ENCODE results near the gene SH3BGRL2.

SH3BGRL2 gene

DNA sequence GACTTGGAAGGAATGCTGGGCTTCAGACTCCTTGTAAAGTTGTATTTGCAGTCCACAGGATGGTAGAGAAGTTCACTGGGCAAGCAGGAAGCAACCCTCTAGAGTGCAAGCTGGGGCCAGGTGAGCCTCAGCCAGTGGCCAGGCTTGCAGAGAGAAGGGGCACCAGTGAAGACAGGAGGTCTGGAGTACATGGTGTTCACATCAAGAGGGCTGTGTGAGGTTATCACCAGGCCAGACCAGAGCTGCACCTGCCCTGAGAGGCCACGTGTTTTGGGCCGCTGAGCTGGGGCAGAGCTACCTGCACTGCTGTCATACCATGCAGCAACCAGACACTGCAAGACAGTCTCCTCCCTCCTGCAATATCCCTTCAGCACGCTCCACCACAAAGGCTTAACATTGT is 79.0 kb downstream of the SH3BGRL2 start:
- ChIA-PET CTCF (interaction anchor here (0.6 to 1.5 kb wide), 3 partner anchors 9 to 173 kb away, joined by 3 to 7 read pairs (median 4); no protein-coding TSS in a partner anchor), POLR2A (no interaction called here)
- H3K36me3 ChIP-seq (ENCODE audit: control insufficient read depth in 2 of 2, insufficient read depth in 1 of 2, low read length in 2 of 2): no peaks in the 10 kb centered on the region
- no peak overlapping the region for H3K4me3 ChIP-seq (ENCODE audit: low read depth, low read length)
- no peaks in the 10 kb centered on the region for H3K4me1 ChIP-seq (ENCODE audit: control insufficient read depth, insufficient read depth, low read length)
- TF ChIP-seq, protein P1, sequence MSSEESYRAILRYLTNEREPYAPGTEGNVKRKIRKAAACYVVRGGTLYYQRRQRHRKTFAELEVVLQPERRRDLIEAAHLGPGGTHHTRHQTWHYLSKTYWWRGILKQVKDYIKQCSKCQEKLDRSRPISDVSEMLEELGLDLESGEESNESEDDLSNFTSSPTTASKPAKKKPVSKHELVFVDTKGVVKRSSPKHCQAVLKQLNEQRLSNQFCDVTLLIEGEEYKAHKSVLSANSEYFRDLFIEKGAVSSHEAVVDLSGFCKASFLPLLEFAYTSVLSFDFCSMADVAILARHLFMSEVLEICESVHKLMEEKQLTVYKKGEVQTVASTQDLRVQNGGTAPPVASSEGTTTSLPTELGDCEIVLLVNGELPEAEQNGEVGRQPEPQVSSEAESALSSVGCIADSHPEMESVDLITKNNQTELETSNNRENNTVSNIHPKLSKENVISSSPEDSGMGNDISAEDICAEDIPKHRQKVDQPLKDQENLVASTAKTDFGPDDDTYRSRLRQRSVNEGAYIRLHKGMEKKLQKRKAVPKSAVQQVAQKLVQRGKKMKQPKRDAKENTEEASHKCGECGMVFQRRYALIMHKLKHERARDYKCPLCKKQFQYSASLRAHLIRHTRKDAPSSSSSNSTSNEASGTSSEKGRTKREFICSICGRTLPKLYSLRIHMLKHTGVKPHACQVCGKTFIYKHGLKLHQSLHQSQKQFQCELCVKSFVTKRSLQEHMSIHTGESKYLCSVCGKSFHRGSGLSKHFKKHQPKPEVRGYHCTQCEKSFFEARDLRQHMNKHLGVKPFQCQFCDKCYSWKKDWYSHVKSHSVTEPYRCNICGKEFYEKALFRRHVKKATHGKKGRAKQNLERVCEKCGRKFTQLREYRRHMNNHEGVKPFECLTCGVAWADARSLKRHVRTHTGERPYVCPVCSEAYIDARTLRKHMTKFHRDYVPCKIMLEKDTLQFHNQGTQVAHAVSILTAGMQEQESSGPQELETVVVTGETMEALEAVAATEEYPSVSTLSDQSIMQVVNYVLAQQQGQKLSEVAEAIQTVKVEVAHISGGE (tag by site-specific recombination; conservative IDR thresholded peaks at IDR 0.05; ENCODE audit: low read depth): no peak
- TF ChIP-seq HOXA7 (CRISPR knock-in tag; IDR thresholded peaks at IDR 0.05; ENCODE audit: borderline replicate concordance) (no peak), ZNF146 (tag by site-specific recombination; IDR thresholded peaks at IDR 0.05) (no peak), ZNF544 (tag by site-specific recombination; IDR thresholded peaks at IDR 0.05) (no peak), KLF16 (tag by site-specific recombination; IDR thresholded peaks at IDR 0.05) (no peak), BCL6B (tag by site-specific recombination; IDR thresholded peaks at IDR 0.05) (no peak), SALL2 (tag by site-specific recombination; IDR thresholded peaks at IDR 0.05; ENCODE audit: borderline replicate concordance) (no peak), ZNF624 (tag by site-specific recombination; IDR thresholded peaks at IDR 0.05) (no peak), ZNF707 (tag by site-specific recombination; IDR thresholded peaks at IDR 0.05) (no peak), ZNF514 (tag by site-specific recombination; IDR thresholded peaks at IDR 0.05) (no peak), ZNF155 (tag by site-specific recombination; IDR thresholded peaks at IDR 0.05) (no peak), ZFP3 (tag by site-specific recombination; IDR thresholded peaks at IDR 0.05; ENCODE audit: low read depth) (no peak), ZNF148 (tag by site-specific recombination; IDR thresholded peaks at IDR 0.05; ENCODE audit: borderline replicate concordance) (no peak), ZNF211 (tag by site-specific recombination; IDR thresholded peaks at IDR 0.05; ENCODE audit: low read depth) (no peak), ZNF530 (tag by site-specific recombination; IDR thresholded peaks at IDR 0.05; ENCODE audit: low read depth) (no peak), ZSCAN16 (tag by site-specific recombination; IDR thresholded peaks at IDR 0.05) (no peak), ZNF404 (tag by site-specific recombination; IDR thresholded peaks at IDR 0.05) (no peak), ZNF629 (tag by site-specific recombination; IDR thresholded peaks at IDR 0.05) (no peak)
- TF ChIP-seq, protein P2, sequence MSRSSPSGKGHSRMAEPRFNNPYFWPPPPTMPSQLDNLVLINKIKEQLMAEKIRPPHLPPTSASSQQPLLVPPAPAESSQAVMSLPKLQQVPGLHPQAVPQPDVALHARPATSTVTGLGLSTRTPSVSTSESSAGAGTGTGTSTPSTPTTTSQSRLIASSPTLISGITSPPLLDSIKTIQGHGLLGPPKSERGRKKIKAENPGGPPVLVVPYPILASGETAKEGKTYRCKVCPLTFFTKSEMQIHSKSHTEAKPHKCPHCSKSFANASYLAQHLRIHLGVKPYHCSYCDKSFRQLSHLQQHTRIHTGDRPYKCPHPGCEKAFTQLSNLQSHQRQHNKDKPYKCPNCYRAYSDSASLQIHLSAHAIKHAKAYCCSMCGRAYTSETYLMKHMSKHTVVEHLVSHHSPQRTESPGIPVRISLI (tag by site-specific recombination; IDR thresholded peaks at IDR 0.05): no peak
- TF ChIP-seq, protein P3, sequence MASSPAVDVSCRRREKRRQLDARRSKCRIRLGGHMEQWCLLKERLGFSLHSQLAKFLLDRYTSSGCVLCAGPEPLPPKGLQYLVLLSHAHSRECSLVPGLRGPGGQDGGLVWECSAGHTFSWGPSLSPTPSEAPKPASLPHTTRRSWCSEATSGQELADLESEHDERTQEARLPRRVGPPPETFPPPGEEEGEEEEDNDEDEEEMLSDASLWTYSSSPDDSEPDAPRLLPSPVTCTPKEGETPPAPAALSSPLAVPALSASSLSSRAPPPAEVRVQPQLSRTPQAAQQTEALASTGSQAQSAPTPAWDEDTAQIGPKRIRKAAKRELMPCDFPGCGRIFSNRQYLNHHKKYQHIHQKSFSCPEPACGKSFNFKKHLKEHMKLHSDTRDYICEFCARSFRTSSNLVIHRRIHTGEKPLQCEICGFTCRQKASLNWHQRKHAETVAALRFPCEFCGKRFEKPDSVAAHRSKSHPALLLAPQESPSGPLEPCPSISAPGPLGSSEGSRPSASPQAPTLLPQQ (tag by site-specific recombination; IDR thresholded peaks at IDR 0.05): no peak
- no peaks in the 10 kb centered on the region for H3K9me3 ChIP-seq (ENCODE audit: control insufficient read depth, insufficient read depth, low read depth, low read length)
- H3K27ac ChIP-seq (ENCODE audit: extremely low read depth, low read depth, low read length): no peak overlapping the region
